Measurements from ENCODE around the gene MTG1. TPM values are rescaled to one million over a fixed set of nuclear protein-coding genes. Genes with fewer than 3 reads are reported as not detected.

MTG1 gene
- polyA plus RNA-seq, 1 donor (not counting 4 experiments of a cell fraction or from before 2014, with no cell fraction given), result 31.6 TPM

DNA sequence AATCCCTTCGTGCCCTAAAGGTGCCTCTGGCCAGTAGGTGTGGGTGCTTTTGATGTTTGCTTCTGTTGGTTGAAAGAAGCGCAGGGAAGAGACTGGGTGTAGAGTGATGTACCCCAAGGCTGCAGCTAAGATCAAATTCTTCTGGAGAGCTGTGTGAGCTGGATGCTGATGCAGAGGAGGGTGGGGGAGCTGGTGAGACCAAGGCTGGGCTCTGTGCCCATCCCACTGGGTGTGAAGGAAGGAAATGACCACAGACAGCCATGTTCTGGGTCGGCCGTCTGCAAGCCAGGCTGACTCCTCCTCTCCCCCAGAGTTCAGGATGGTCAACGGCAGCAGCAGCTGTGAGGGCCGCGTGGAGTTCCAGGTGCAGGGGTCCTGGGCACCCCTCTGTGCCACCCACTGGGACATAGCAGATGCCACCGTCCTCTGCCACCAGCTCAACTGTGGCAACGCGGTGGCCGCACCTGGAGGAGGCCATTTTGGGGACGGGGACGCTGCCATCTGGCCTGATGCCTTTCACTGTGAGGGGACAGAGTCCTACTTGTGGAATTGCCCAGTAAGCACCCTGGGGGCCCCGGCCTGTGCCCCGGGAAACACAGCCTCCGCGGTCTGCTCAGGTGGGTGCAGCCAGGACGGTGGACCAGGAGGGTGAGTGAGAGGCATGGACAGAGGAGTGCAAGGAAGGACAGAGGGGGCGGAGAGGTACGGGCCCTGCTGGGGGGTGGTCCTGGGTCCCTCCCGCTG lies 64.9 kb downstream of the MTG1 start:
- Histone ChIP-seq H3K4me2 (ENCODE audit: control insufficient read depth, extremely low read depth, insufficient read depth, low read depth, low read length) (no peak overlapping the region), H3K27ac (ENCODE audit: control insufficient read depth, insufficient read depth, low read length) (no peak overlapping the region), H3K9me1 (ENCODE audit: control insufficient read depth, extremely low read depth, insufficient read depth, low read length) (no peaks in the 10 kb centered on the region), H3K9ac (ENCODE audit: control insufficient read depth, extremely low read depth, insufficient read depth, low read length) (no peak overlapping the region), H3K9me3 (ENCODE audit: control insufficient read depth, low read depth, low read length) (peaks cover 2% of the 10 kb centered on the region), H3K4me3 (ENCODE audit: control insufficient read depth in 2 of 3, extremely low read depth in 1 of 3, insufficient read depth in 2 of 3, low read depth in 1 of 3, low read length in 3 of 3) (no peak overlapping the region), H3K27me3 (ENCODE audit: control insufficient read depth, extremely low read depth, insufficient read depth, low read length) (no peaks in the 10 kb centered on the region), H4K20me1 (ENCODE audit: control insufficient read depth, extremely low read depth, insufficient read depth, low read length) (no peaks in the 10 kb centered on the region), H3K36me3 (ENCODE audit: control insufficient read depth in 2 of 2, extremely low read depth in 1 of 2, insufficient read depth in 2 of 2, low read length in 2 of 2) (no peaks in the 10 kb centered on the region), H3K79me2 (ENCODE audit: control insufficient read depth, insufficient read depth, low read length) (no peaks in the 10 kb centered on the region), H3K4me1 (ENCODE audit: control insufficient read depth, extremely low read depth, insufficient read depth, low read length) (no peaks in the 10 kb centered on the region), H2AFZ (ENCODE audit: control insufficient read depth, low read length) (no peak overlapping the region)
- FAIRE-seq, result no peak
- TF ChIP-seq, protein P1, sequence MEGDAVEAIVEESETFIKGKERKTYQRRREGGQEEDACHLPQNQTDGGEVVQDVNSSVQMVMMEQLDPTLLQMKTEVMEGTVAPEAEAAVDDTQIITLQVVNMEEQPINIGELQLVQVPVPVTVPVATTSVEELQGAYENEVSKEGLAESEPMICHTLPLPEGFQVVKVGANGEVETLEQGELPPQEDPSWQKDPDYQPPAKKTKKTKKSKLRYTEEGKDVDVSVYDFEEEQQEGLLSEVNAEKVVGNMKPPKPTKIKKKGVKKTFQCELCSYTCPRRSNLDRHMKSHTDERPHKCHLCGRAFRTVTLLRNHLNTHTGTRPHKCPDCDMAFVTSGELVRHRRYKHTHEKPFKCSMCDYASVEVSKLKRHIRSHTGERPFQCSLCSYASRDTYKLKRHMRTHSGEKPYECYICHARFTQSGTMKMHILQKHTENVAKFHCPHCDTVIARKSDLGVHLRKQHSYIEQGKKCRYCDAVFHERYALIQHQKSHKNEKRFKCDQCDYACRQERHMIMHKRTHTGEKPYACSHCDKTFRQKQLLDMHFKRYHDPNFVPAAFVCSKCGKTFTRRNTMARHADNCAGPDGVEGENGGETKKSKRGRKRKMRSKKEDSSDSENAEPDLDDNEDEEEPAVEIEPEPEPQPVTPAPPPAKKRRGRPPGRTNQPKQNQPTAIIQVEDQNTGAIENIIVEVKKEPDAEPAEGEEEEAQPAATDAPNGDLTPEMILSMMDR (optimal IDR thresholded peaks at IDR 0.05 in 1 of 3, IDR thresholded peaks at IDR 0.05 in 1 of 3, conservative IDR thresholded peaks at IDR 0.05 in 1 of 3; ENCODE audit: extremely low read depth in 1 of 3, insufficient read depth in 2 of 3, low read length in 3 of 3), result no peak
- no peak for TF ChIP-seq EZH2 (IDR thresholded peaks at IDR 0.05; ENCODE audit: low read length)
- dilution Hi-C loops (cut with MboI; ENCODE audit: extremely low pct_ligation_motif_present, low sequenced_read_pairs), result no loop called here
- DNase-seq (ENCODE audit: low read depth, low spot score), result no peak

DNA sequence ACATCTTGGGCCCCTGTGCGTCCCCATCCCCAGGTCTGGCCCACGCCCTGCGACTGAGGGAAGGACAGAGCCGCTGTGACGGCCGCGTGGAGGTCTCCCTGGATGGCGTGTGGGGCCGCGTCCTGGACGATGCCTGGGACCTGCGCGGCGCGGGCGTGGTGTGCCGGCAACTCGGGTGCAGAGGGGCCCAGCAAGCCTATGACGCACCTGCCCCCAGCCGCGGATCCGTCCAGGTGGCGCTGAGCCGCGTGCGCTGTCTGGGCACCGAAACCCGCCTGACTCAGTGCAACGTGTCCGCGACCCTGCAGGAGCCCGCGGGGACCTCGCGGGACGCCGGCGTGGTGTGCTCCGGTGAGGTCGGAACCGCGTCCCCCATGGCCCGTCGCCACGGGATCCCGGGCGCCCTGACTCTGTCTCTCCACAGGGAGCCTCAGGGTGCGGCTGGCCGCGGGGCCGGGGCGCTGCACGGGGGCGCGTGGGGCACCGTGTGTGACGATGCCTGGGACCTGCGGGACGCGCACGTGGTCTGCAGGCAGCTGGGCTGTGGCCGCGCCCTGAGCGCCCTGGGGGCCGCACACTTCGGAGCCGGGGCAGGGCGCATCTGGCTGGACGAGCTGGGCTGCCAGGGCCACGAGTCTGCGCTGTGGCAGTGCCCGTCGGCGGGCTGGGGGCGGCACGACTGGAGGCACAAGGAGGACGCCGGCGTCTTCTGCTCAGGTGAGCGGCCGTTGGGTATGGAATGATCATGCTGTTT lies 65.7 kb downstream of the MTG1 start:
- no peak overlapping the region for H2AFZ ChIP-seq (ENCODE audit: control insufficient read depth, low read length)
- no peaks in the 10 kb centered on the region for H3K79me2 ChIP-seq (ENCODE audit: control insufficient read depth, insufficient read depth, low read length)
- no peak overlapping the region for H3K4me3 ChIP-seq (ENCODE audit: control insufficient read depth in 2 of 3, extremely low read depth in 1 of 3, insufficient read depth in 2 of 3, low read depth in 1 of 3, low read length in 3 of 3)
- FAIRE-seq (no peak), DNase-seq (ENCODE audit: low read depth, low spot score) (no peak)
- no peaks in the 10 kb centered on the region for H4K20me1 ChIP-seq (ENCODE audit: control insufficient read depth, extremely low read depth, insufficient read depth, low read length)
- H3K9me1 ChIP-seq (ENCODE audit: control insufficient read depth, extremely low read depth, insufficient read depth, low read length), result no peaks in the 10 kb centered on the region
- dilution Hi-C loops (cut with MboI; ENCODE audit: extremely low pct_ligation_motif_present, low sequenced_read_pairs), result no loop called here
- no peaks in the 10 kb centered on the region for H3K36me3 ChIP-seq (ENCODE audit: control insufficient read depth in 2 of 2, extremely low read depth in 1 of 2, insufficient read depth in 2 of 2, low read length in 2 of 2)
- no peak overlapping the region for H3K9ac ChIP-seq (ENCODE audit: control insufficient read depth, extremely low read depth, insufficient read depth, low read length)
- peaks cover 2% of the 10 kb centered on the region for H3K9me3 ChIP-seq (ENCODE audit: control insufficient read depth, low read depth, low read length)
- TF ChIP-seq, protein P1 (optimal IDR thresholded peaks at IDR 0.05 in 1 of 3, IDR thresholded peaks at IDR 0.05 in 1 of 3, conservative IDR thresholded peaks at IDR 0.05 in 1 of 3; ENCODE audit: extremely low read depth in 1 of 3, insufficient read depth in 2 of 3, low read length in 3 of 3), result no peak
- no peak for TF ChIP-seq EZH2 (IDR thresholded peaks at IDR 0.05; ENCODE audit: low read length)
- H3K27me3 ChIP-seq (ENCODE audit: control insufficient read depth, extremely low read depth, insufficient read depth, low read length), result no peaks in the 10 kb centered on the region
- H3K4me2 ChIP-seq (ENCODE audit: control insufficient read depth, extremely low read depth, insufficient read depth, low read depth, low read length), result no peak overlapping the region
- no peaks in the 10 kb centered on the region for H3K4me1 ChIP-seq (ENCODE audit: control insufficient read depth, extremely low read depth, insufficient read depth, low read length)
- H3K27ac ChIP-seq (ENCODE audit: control insufficient read depth, insufficient read depth, low read length), result no peak overlapping the region

Data from keratinocyte (primary cell).